AG04450 (cell line): ENCODE measurements around the gene HLA-DOA. TPM values are rescaled to one million over a fixed set of nuclear protein-coding genes. Genes with fewer than 3 reads are reported as not detected.
A peak's percentile ranks its signal among the peaks of the same experiment; 100 is the strongest.

ENCODE experiments used
- CTCF ChIA-PET: fragments of 300-600, 350-600 bp; formaldehyde crosslinking; extraction: SDS; loops from one replicate; lab custom pipeline; 2022; ENCODE audit warnings: antibody characterized with exemption, inconsistent platforms; lab: Charles Lee
- POLR2A ChIA-PET: fragments of 350-600 bp; formaldehyde crosslinking; extraction: SDS; loops from one replicate; lab custom pipeline; 2021; ENCODE audit warnings: antibody characterized with exemption, inconsistent platforms; lab: Yijun Ruan, JAX
- DNase-seq: peaks from one replicate; pipeline ENCODE4 v3.0.0-alpha.2; 2011; ENCODE audit warnings: low read depth, low spot score
- H3K27ac ChIP-seq: one replicate; pipeline ENCODE4 v1.5.1; 2012; ENCODE audit warnings: low read depth, low read length, control low read depth
- H3K27me3 ChIP-seq: one replicate; pipeline ENCODE4 v1.6.0; 2012; ENCODE audit warnings: low read length; ENCODE audit not compliant: control insufficient read depth, insufficient read depth
- H3K4me3 ChIP-seq: 2 replicates; pipeline ENCODE4 v1.5.1; 2011; ENCODE audit warnings: mild to moderate bottlenecking, low read depth, low read length, control low read depth
- H3K9me3 ChIP-seq: 2 replicates; pipeline ENCODE4 v1.5.1; 2012; ENCODE audit warnings: low read length; ENCODE audit not compliant: control insufficient read depth, insufficient read depth
- CTCF ChIP-seq: IDR thresholded peaks from 2 replicates; pipeline ENCODE4 v1.5.1; 2011; ENCODE audit warnings: low read depth, low read length, control low read depth, inconsistent platforms
- polyA plus RNA-seq: library from polyadenylated mRNA; depleted of rRNA; stranded (reverse); fragments of >200 nt; gene quantifications from 2 replicates; pipeline ENCODE4 v1.2.3, GENCODE V29; 2011; rRNA removed

Gene HLA-DOA
- polyA plus RNA-seq, 1 experiment: not detected

GRCh38 chr6:32960563-32960962 lies 48.8 kb downstream of the HLA-DOA start:
- Histone ChIP-seq H3K27ac (no peak overlapping the region), H3K27me3 (no peaks in the 10 kb centered on the region), H3K9me3 (no peaks in the 10 kb centered on the region), H3K4me3 (no peak overlapping the region)
- ChIA-PET POLR2A (no interaction called here), CTCF (interaction anchor here (1.1 to 4.5 kb wide), 3 partner anchors 7 to 122 kb away, joined by 3 to 57 read pairs (median 7); partner anchors contain the start of genes HLA-DMA and TAP2)
- DNase-seq: no peak
- TF ChIP-seq CTCF: no peak

DNA sequence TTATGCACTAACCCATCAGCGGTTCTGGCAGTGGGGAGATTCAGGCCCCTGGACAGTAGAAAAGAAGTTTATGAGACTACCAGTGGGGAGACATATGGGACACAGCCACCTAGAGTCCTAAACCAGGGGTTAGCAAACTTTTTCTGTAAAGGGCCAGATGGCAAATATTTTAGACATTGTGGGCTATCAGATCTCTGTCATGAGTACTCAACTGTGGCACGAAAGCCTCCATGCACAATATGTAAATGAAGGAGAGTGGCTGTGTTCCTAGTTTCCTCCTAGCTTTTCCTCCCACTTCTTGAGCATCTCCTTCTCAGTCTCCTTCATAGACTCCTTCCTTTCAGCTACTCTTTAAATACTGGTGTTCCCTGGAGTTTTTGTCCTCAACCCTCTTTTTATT lies 53.2 kb downstream of the HLA-DOA start:
- no peak overlapping the region for H3K4me3 ChIP-seq
- no peak for DNase-seq
- CTCF ChIA-PET: interaction anchor here (3.6 to 7.0 kb wide), 4 partner anchors 6 to 22 kb away, joined by 26 to 144 read pairs (median 64); no protein-coding TSS in a partner anchor
- TF ChIP-seq CTCF: no peak
- no peak overlapping the region for H3K27ac ChIP-seq
- no peaks in the 10 kb centered on the region for H3K27me3 ChIP-seq
- POLR2A ChIA-PET: interaction anchor here (0.8 kb wide), 1 partner anchor 16 kb away, joined by 5 read pairs; no protein-coding TSS in a partner anchor
- H3K9me3 ChIP-seq: no peaks in the 10 kb centered on the region

GRCh38 chr6:32954986-32955802 lies 54.2 kb downstream of the HLA-DOA start:
- DNase-seq: no peak
- no peaks in the 10 kb centered on the region for H3K27me3 ChIP-seq
- peak; percentile 48 for TF ChIP-seq CTCF
- ChIA-PET CTCF (interaction anchor here (0.6 to 7.0 kb wide), 17 partner anchors 7 to 628 kb away, joined by 3 to 144 read pairs (median 8); partner anchors contain the start of gene TAP1), POLR2A (interaction anchor here (1.2 to 3.8 kb wide), 2 partner anchors 16 to 22 kb away, joined by 12 to 85 read pairs; no protein-coding TSS in a partner anchor)
- no peak overlapping the region for H3K27ac ChIP-seq
- no peak overlapping the region for H3K4me3 ChIP-seq
- H3K9me3 ChIP-seq: no peaks in the 10 kb centered on the region

DNA sequence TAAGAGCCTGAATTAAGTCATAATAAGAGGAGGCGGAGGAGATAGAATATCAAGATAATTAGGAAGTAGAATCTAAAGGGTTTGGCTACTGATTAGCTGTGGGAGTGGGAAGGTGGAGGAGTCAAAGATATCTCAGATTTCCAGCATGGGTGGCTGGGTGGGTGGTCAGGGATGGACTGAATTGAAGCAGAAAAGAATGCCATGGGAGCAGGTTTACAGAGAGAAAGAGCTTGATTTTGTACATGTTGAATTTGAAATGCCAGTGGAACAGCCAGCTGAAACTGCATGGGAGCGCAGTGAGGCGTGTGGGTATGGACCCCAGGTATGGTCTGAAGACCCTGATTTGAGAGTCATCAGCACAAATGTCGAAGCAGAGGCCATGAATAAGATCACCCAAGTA lies 55.1 kb downstream of the HLA-DOA start:
- H3K27me3 ChIP-seq: no peaks in the 10 kb centered on the region
- ChIA-PET CTCF (interaction anchor here (0.6 to 7.0 kb wide), 29 partner anchors 8 to 243 kb away, joined by 3 to 144 read pairs (median 6); partner anchors contain the start of genes TAP1 and TAP2), POLR2A (interaction anchor here (3.8 kb wide), 1 partner anchor 17 kb away, joined by 85 read pairs; no protein-coding TSS in a partner anchor)
- no peak for TF ChIP-seq CTCF
- H3K27ac ChIP-seq: no peak overlapping the region
- DNase-seq: no peak
- no peaks in the 10 kb centered on the region for H3K9me3 ChIP-seq
- no peak overlapping the region for H3K4me3 ChIP-seq

Other genes starting within 250 kb of the HLA-DOA start
- gene HLA-DQB2, start 246.1 kb downstream of the HLA-DOA start, polyA plus RNA-seq: not detected in 2 replicates
- gene HLA-DOB, start 192.6 kb downstream of the HLA-DOA start, polyA plus RNA-seq: not detected in 2 replicates
- gene TAP2, start 170.9 kb downstream of the HLA-DOA start, polyA plus RNA-seq: 15.3 and 15.4 TPM in 2 replicates
- 62.0 and 70.0 TPM in 2 replicates for gene PSMB8, start 165.5 kb downstream of the HLA-DOA start, polyA plus RNA-seq
- 38.6 and 43.6 TPM in 2 replicates for gene TAP1, start 155.9 kb downstream of the HLA-DOA start, polyA plus RNA-seq
- gene PSMB9, start 155.4 kb downstream of the HLA-DOA start, polyA plus RNA-seq: 34.8 and 38.4 TPM in 2 replicates
- 0.07 and 0.12 TPM in 2 replicates for gene HLA-DMB, start 68.6 kb downstream of the HLA-DOA start, polyA plus RNA-seq
- 7.1 and 8.2 TPM in 2 replicates for gene HLA-DMA, start 56.5 kb downstream of the HLA-DOA start, polyA plus RNA-seq
- 110 and 138 TPM in 2 replicates for gene BRD2, start 41.0 kb downstream of the HLA-DOA start, polyA plus RNA-seq
- 0.10 and 0.15 TPM in 2 replicates for gene HLA-DPA1, start 64.1 kb upstream of the HLA-DOA start, polyA plus RNA-seq
- gene HLA-DPB1, start 66.4 kb upstream of the HLA-DOA start, polyA plus RNA-seq: 0.94 and 1.6 TPM in 2 replicates
- gene COL11A2, start 182.9 kb upstream of the HLA-DOA start, polyA plus RNA-seq: 0.26 and 0.37 TPM in 2 replicates
- 38.5 and 44.1 TPM in 2 replicates for gene RXRB, start 191.1 kb upstream of the HLA-DOA start, polyA plus RNA-seq
- gene SLC39A7, start 191.3 kb upstream of the HLA-DOA start, polyA plus RNA-seq: 129 and 150 TPM in 2 replicates
- 4.9 and 5.7 TPM in 2 replicates for gene HSD17B8, start 195.1 kb upstream of the HLA-DOA start, polyA plus RNA-seq
- gene RING1, start 198.9 kb upstream of the HLA-DOA start, polyA plus RNA-seq: 23.8 and 26.8 TPM in 2 replicates